ENCODE results near the gene VEZT.
"Not testable (repeated sequence)": the region's sequence is repeated elsewhere in the genome, so short reads cannot be mapped to it uniquely, and the experiment has no call there.

The VEZT gene

GRCh38 chr12:95258151-95258550 lies 40.5 kb downstream of the VEZT start:
- no peak for DNase-seq

- DNase-seq: no peak
Measured at GRCh38 chr12:95258803-95259202, 41.2 kb downstream of the VEZT start.

GRCh38 chr12:95259368-95259767 lies 41.8 kb downstream of the VEZT start:
- DNase-seq: no peak

- no peak for DNase-seq
Measured at GRCh38 chr12:95261109-95261508, 43.5 kb downstream of the VEZT start.

GRCh38 chr12:95262808-95263207 lies 45.2 kb downstream of the VEZT start:
- DNase-seq: no peak

- no peak for DNase-seq
Measured at GRCh38 chr12:95265765-95266164, 48.2 kb downstream of the VEZT start.

GRCh38 chr12:95266254-95266653 lies 48.6 kb downstream of the VEZT start:
- DNase-seq: no peak

- DNase-seq: no peak
Measured at GRCh38 chr12:95269892-95270291, 52.3 kb downstream of the VEZT start.

- no peak for DNase-seq
Measured at GRCh38 chr12:95271465-95271864, 53.9 kb downstream of the VEZT start.

- DNase-seq: no peak
Measured at GRCh38 chr12:95277139-95277538, 59.5 kb downstream of the VEZT start.

GRCh38 chr12:95279856-95280255 lies 62.2 kb downstream of the VEZT start:
- no peak for DNase-seq

- no peak for DNase-seq
Measured at GRCh38 chr12:95282266-95282665, 64.7 kb downstream of the VEZT start.

GRCh38 chr12:95283371-95283770 lies 65.8 kb downstream of the VEZT start:
- no peak for DNase-seq

GRCh38 chr12:95286713-95287112 lies 69.1 kb downstream of the VEZT start:
- DNase-seq: no peak

GRCh38 chr12:95291501-95291900 lies 73.9 kb downstream of the VEZT start:
- DNase-seq: no peak

GRCh38 chr12:95298916-95299315 lies 81.3 kb downstream of the VEZT start:
- DNase-seq: no peak

- no peak for DNase-seq
Measured at GRCh38 chr12:95300286-95300685, 82.7 kb downstream of the VEZT start.

- DNase-seq: no peak
Measured at GRCh38 chr12:95303476-95303875, 85.9 kb downstream of the VEZT start.

- DNase-seq: no peak
Measured at GRCh38 chr12:95304673-95305198, 87.1 kb downstream of the VEZT start.

- no peak for DNase-seq
Measured at GRCh38 chr12:95312656-95313055, 95.0 kb downstream of the VEZT start.

GRCh38 chr12:95314756-95315155 lies 97.1 kb downstream of the VEZT start:
- DNase-seq: not testable (repeated sequence)

- no peak for DNase-seq
Measured at GRCh38 chr12:95316798-95317197, 99.2 kb downstream of the VEZT start.

GRCh38 chr12:95318071-95318545 lies 100.5 kb downstream of the VEZT start:
- no peak for DNase-seq

- no peak for DNase-seq
Measured at GRCh38 chr12:95319694-95320331, 102.2 kb downstream of the VEZT start.

Data from central memory CD4-positive, alpha-beta T cell (primary cell).